ENCODE data around the gene RAD1.

DNA sequence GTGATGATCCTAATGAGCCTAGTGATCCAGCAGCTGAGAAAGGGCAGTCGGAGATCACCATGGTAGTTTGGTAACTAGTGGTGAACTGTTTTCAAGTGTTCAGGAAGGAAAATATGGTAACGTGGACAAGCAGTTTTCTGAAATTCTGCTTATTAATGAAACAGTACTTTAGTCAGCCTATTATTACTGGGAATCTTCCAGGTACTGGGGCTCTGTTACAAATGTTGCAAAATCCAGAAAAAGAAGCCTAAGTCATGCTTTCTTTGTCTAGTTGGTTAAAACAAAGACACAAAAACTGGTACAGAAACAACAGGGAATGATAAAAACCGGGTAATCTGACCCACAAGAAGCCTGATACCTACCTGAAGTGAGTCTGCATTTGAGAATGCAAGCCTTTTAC, 58.1 kb downstream of the RAD1 start:
- TF ChIP-seq, protein P1, sequence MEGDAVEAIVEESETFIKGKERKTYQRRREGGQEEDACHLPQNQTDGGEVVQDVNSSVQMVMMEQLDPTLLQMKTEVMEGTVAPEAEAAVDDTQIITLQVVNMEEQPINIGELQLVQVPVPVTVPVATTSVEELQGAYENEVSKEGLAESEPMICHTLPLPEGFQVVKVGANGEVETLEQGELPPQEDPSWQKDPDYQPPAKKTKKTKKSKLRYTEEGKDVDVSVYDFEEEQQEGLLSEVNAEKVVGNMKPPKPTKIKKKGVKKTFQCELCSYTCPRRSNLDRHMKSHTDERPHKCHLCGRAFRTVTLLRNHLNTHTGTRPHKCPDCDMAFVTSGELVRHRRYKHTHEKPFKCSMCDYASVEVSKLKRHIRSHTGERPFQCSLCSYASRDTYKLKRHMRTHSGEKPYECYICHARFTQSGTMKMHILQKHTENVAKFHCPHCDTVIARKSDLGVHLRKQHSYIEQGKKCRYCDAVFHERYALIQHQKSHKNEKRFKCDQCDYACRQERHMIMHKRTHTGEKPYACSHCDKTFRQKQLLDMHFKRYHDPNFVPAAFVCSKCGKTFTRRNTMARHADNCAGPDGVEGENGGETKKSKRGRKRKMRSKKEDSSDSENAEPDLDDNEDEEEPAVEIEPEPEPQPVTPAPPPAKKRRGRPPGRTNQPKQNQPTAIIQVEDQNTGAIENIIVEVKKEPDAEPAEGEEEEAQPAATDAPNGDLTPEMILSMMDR (IDR thresholded peaks at IDR 0.05), result no peak
- TF ChIP-seq POLR2A (IDR thresholded peaks at IDR 0.05) (no peak), EP300 (IDR thresholded peaks at IDR 0.05) (no peak)
